ENCODE measurements around the gene EVI2A.
"Not testable (repeated sequence)": the region's sequence is repeated elsewhere in the genome, so short reads cannot be mapped to it uniquely, and the experiment has no call there.

EVI2A gene, protein sequence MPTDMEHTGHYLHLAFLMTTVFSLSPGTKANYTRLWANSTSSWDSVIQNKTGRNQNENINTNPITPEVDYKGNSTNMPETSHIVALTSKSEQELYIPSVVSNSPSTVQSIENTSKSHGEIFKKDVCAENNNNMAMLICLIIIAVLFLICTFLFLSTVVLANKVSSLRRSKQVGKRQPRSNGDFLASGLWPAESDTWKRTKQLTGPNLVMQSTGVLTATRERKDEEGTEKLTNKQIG
- long read RNA-seq, donor 1, partial matches to known transcripts, result 0 of 4 reads
- long read RNA-seq, donor 1, other reads (novel, unspliced or antisense), result 0 of 4 reads
- long read RNA-seq, donor 2, partial matches to known transcripts, result 0 of 1 reads
- long read RNA-seq, donor 2, other reads (novel, unspliced or antisense), result 0 of 1 reads
- long read RNA-seq, donor 3, result 0 reads
- long read RNA-seq, donor 4, result 0 reads
- long read RNA-seq, donor 5, result 0 reads
- long read RNA-seq, donor 6, partial matches to known transcripts, result 0 of 1 reads
- long read RNA-seq, donor 6, other reads (novel, unspliced or antisense), result 0 of 1 reads
- long read RNA-seq, donor 7, result 0 reads
- long read RNA-seq, donor 8, partial matches to known transcripts, result 0 of 1 reads
- long read RNA-seq, donor 8, other reads (novel, unspliced or antisense), result 0 of 1 reads

DNA sequence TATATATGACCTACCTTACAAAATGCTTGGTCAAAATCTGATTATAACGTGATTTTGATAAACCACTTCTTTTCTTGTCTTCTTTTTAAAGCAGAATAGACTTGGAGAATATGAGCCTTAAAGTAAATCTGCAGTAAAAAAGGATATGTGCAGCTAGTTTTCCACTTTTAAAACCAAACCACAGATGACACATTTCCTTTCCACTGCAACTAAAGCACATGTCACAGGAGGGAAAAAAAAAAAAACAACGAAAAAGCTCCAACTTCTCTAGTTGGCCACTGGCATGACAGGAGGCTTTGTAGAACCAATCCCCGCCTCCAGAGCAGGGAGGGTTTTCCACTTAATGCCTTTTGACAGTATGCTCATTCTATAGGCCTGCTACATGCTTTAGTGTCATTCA is at the start of gene EVI2A:
Gene EVI2A (minus strand): TSS at position 142 of the 400 bp plus-strand sequence. CDS start 2,609 bp downstream, outside the sequence.
- DNase-seq, result no peak

DNA sequence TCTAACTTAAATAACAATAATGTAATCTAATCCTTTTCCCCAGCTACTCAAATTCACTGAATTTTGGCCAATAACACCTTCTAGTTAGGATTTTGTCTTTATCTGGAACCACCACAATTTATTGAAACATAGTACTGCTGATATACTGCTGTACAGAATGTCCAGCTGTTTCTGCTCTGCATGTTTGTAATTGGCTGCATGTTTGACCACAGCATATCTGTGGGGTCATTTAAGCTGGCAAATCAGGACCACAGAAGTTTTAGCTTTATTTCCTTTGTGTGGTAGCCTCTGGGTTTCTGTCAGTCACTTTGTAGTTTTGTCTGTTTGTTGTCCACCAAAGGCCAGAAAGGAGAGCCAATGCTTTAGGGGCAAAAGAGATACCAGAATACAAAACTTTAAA is 47.8 kb upstream of the EVI2A start:
- DNase-seq, result no peak

DNA sequence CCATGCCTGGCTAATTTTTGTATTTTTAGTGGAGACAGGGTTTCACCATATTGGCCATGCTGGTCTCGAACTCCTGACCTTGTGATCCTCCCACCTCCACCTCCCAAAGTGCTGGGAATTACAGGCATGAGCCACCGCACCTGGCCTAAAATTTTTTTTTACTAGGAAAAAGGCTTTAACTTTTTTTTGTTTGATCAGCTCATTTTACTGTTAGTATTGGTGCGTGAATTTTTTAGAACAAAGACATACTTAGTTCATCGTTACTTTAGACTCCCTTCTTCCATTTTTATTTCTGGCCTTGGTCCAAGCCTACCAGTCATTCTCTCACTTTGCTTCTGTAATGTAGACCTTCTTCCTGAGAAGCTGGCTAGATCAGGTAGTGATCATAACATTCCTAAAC is 44.7 kb upstream of the EVI2A start:
- DNase-seq, result no peak

DNA sequence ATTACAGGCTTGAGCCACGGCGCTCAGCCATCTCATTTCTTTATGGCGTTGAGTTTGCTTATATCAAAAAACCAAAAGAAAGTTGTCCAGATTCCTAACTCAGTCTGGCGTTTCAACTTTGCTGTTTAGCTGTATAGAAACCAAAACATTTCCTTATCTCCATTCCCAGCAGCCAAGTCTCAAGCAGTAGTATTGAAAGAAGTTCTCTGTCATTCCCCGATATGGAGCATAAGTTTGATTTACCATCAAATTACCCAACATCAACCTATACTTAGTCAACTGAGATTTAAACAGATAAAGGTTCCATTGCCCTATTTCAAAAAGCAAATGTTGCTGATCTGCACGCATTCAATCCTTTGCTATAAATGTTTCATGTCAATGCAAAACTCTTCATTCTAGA is 42.6 kb upstream of the EVI2A start:
- no peak for DNase-seq

DNA sequence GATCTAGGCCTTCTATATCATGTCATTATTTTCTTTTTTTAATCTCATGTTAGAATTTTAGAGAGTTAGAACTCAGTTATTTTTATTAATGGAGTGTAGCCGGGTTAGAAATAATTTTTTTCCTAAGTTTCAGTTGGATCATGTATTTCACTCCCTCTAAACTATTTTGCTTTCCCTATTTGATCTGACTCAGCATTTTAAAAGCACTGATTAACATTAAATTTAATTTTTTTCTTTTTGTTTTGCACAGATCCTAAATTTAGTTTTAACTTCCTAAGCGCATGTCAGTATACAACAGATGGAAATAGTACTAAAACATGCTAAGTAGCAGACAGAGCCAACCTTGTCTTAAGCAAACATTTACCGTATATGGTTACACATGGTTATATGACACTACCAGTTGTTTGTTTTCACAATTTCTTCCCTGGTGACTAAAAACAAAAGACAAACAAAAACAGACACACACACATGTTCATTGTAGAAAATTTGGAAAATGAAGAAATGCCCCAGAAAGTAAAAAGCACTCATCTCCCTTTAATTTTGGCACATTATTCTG is 36.5 kb upstream of the EVI2A start:
- no peak for DNase-seq

DNA sequence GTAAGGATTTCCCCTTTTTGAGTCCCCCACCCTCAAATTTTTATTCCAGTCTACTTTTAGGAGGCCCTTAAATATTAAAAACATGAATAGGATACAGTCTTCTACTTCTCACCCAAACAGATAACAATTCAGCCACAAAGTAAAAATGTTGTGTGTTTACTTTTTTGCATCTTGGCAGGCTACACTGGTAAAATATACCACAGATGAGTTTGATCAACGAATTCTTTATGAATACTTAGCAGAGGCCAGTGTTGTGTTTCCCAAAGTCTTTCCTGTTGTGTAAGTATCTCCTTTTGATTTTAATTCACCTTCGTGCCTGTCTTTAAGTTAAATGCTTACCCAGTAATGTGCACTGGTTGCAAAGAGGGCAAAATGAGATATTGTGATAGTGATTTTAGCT is 35.7 kb upstream of the EVI2A start:
- no peak for DNase-seq

DNA sequence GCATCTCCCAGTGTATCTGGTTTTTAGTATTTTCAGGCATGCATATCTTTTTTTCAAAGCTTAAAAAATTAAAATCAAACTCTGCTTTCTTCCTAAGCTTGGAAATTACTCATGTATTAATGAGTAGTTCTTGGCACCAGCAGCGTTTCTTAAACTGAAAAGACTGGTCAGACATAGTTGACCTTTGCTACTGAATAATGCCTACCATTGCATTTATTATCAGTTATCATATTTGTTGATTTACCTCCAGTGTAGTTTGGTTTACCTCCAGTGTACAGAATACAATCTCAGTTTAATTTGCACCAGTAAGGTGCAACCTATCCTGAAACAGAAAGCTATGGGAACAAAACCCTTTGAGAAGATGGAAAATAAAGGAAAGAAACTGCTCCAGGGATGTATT is 34.5 kb upstream of the EVI2A start:
- no peak for DNase-seq

DNA sequence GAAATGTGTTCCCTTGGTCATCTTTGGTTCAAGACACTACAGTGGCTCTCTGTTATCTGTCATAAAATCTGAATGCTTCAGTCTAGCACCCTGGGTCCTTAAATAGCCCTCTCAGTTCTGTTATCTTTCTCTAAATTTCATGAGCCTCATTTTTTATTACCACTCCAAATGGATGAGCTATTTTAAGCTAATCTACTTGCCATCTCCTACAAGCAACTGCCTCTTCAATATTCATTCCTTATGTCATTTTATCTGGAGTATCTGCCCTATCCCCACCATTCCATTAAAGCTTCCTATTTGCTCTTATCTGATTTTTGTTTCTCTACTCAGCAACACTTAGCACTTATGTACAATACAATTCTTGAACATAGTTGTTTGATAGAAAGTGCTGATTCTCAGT is 28.0 kb upstream of the EVI2A start:
- DNase-seq, result no peak

DNA sequence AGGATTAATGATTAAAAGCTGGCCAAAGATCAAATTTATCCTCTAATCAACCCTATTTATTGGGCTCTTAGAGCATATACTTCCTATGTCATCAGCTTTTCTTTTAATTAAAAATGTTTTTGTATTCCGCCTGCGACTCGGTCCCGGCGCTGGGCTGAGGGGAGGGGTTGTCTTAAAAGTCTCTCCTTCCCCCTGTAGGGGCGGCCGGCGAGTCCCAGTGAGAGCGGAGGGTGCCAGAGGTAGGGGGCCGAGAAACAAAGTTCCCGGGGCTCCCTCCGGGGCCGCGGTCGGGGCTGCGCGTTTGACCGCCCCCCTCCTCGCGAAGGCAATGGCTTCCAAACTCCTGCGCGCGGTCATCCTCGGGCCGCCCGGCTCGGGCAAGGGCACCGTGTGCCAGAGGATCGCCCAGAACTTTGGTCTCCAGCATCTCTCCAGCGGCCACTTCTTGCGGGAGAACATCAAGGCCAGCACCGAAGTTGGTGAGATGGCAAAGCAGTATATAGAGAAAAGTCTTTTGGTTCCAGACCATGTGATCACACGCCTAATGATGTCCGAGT is 23.8 kb upstream of the EVI2A start:
- not testable (repeated sequence) for DNase-seq

DNA sequence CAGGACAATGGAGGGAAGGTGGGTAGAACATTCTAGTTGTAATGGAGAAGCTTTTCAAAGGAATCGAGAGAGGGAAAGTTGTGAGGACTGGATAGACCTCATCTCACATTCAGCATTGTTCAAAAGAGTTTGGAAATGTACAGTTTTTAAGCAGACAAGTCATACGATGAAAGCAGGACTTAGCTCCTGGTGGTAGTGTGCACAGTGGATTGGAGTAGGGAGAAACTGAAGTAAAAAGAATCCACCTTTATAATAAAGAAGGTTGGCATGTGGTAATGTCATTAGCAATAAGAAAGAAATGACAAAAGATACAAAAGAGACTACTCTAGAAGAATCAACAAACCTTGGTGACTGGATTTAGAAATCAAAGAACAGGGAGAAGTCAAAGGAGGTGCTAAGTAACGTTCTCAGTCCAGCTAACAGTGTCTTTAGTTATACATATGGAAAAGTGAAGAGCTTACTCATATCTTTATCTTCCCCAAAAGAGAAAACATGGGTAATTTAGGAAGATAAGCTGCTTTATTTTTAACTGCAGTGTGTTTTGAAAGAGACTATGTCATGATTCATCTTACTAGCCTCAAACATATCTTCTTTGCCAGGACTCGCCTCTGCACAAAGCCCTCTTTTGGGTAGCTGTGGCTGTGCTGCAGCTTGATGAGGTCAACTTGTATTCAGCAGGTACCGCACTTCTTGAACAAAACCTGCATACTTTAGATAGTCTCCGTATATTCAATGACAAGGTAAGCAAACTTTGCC is 18.7 kb upstream of the EVI2A start:
- no peak for DNase-seq

DNA sequence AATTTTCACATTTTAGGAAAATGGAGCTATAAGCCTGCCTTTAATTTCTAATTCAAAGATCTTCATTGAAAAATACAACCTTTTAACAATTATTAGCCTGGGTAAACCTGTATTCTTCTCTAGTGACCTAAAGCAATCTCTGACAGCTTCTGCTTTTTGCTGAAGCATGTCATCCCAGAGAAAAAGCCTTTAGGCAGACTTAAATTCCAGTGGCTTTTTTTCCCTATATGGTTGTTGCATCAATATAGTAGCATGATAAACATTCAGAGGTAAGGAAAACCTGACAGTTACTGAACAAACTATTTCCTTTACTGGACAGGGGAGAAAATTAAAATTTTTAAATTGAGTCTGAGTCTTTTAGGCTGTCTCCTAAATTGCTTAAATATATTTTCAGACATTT is 7.8 kb upstream of the EVI2A start:
- DNase-seq, result no peak

DNA sequence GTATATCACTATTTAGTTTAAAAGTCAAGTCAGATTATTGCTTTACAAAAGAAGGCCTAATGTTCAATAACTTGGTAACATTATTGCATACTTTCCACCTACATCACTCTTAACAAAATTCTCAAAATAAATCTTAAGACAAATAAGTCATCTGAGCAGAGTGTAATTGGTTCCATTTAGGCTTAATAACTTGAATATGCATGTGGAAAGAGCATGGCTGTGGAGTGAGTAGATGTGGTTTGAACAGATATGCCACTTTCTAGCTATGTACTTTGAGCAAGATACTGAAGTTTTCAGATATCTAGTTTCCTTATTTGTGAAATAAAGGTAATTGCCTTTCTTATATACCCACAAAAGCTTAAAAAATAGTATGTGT is 6.7 kb upstream of the EVI2A start:
- no peak for DNase-seq

DNA sequence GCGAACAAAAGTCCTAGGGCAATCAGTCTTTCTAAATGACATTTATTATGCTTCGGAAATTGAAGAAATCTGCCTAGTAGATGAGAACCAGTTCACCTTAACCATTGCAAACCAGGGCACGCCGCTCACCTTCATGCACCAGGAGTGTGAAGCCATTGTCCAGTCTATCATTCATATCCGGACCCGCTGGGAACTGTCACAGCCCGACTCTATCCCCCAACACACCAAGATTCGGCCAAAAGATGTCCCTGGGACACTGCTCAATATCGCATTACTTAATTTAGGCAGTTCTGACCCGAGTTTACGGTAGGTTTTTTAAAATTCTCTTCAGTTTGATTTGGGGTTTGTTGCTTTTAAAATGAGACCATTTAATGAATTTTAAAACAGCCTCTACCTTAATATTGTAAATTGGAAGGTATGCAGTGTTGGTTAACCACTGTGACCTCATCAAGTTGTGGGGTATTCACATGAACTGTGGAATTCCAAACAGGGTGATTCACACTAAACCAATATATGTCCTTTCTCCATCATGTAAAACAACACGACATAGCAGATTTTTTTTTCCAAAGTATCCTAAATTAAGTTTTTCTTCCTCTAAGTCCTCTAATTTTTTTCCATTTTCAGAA is 6.2 kb upstream of the EVI2A start:
- DNase-seq, result no peak

DNA sequence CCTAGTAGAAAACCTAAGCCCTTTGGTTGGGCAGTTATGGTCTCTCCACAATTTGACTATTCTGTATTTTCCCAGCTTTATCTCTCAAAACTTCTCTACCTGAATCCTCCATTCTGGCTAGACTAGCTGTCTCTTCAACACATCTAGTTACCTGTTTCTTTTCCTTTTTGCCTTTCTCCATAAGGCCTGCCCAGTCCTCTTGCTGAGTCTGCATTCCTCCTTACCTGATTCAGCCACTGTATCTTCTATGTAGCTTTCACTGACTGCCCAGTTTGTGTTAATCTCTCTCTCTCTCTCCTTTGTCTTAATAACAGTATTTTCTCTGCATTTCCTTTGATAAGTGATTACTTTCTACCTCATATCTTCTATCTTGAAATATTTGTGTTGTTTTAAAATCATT is 2.1 kb upstream of the EVI2A start:
- DNase-seq, result no peak

DNA sequence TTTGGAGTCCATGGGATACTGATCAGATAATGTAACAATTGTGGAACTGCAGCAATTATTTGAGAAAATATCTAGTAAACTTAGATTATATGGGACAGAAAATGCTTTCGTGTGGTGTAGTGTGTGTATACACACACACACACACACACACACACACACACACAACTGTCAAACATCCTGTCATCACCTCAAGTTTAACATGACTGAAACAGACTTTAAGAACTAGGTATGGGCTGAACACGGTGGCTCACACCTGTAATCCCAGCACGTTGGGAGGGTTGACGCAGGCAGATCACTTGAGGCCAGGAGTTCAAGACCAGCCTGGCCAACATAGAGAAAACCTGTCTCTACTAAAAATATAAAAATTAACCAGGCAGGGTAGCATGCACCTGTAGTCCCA is 544 bp upstream of the EVI2A start:
- no peak for DNase-seq

DNA sequence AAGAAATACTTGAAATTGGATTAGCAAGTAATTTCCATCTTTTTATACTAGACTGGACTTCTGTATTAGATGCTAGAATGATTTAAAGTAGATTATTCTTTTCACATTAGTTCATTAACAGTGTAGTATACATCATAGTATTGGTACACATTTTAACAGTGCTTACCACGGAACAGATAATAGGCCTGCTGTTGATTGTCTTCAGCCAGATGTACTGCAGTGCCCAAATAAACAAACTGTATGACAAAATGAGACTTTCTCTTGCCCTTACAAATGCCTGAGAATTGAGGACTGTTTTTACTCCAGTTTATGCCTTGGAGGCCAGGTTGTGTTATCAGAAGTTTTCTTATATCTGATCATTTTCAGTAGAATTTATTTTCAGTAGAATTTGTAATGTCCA is 631 bp downstream of the EVI2A start:
- DNase-seq, result no peak

DNA sequence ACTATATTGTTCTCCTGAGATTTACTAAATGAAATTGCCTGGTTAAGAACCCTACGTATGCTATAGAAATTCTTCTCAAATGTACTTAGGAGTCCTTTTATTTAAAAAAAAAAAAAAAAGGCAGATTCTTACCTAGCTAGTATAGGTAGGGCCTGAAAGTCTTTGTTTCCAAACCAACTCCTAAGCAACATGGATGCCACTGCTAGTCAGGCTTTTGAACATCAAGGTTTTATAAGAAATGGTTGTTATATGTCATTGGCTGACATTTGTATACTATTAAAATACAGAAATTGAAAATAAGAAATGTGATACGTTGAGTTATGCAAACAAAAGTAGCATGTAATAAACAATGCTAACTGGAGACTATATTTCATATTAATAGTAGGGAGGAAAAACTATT is 1.2 kb downstream of the EVI2A start:
- no peak for DNase-seq

DNA sequence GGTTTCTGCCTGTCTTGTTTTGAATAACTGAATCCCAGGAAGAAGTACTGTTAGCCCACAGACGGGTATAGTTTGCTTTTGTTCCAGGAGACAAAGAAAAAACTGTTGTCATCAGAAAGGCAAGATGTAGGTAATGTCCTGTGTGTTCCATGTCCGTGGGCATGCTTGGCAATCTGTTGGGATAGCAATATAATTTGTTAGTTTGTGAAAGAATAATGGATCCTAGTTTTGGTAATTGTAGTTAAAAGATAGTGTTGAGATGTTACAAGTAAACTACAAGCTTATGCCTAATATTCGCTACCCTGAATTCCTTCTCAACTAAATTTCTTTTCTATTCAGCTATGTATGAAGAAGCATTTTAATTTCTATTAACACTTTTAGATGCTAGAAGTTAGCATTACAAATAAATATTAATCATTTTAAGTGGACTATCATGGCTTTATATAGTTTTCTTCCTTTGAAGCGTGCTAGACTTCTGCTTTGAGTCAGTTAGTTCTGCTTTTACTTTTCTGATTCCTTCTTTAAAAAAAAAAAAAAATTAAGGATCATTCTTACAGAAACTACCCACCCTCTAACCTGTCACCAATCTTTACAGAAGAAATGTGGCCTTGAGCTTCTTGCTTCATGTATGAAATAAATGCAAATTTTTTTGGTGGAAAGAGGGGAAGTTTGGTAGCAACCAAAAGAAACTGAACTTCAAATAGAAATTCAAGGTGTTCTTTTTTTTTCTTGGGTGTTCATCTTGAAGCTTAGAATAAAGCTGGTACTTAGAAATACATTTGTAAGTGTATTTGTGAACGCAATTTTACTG is 2.4 kb downstream of the EVI2A start:
- no peak for DNase-seq

DNA sequence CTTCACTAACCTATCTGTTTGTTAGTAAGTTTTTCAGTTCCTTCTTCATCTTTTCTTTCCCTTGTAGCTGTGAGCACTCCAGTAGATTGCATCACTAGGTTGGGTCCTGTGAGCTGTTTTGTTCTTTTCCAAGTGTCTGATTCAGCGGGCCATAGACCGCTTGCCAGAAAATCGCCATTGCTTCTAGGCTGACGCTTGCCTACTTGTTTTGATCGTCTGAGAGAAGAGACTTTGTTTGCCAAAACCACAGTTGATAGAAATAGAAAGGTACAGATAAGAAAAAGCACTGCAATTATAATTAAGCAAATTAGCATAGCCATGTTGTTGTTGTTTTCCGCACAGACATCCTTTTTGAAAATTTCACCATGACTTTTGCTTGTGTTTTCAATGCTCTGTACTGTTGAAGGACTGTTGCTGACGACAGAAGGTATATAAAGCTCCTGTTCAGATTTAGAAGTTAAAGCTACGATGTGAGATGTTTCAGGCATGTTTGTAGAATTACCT is 3.1 kb downstream of the EVI2A start:
- no peak for DNase-seq

DNA sequence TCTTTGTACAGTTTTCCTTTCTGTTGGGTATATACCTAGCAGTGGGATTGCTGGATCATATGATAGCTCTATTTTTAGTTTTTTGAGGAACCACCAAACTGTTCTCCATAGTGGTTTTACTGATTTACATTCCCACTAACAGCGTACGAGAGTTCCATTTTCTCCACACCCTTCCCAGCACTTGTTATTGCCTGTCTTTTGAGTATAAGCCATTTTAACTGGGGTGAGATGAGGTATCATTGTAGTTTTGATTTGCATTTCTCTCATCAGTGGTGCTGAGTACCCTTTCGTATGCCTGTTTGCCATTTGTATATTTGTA is 6.7 kb downstream of the EVI2A start:
- no peak for DNase-seq

All from right kidney (tissue), 9 donors.